K562 (cell line): Measurements from ENCODE around the gene VSIG4.

Source experiments
- CTCF ChIP-seq, 3 experiments: IDR thresholded peaks in 2 of 3; conservative IDR thresholded peaks in 1 of 3; 2 replicates each; pipeline ENCODE4 v1.5.1; 2011 to 2012; ENCODE audit warnings: low read length in 3 of 3, mild to moderate bottlenecking in 3 of 3, control low read depth in 2 of 3, improper control_type of control experiment in 1 of 3, inconsistent platforms in 1 of 3, low read depth in 1 of 3, mixed read lengths in 1 of 3, moderate library complexity in 1 of 3; ENCODE audit not compliant: insufficient read depth in 2 of 3
- HNRNPL ChIP-seq: fragments of 200-400 bp; formaldehyde crosslinking; IDR thresholded peaks from 2 replicates; pipeline ENCODE4 v1.6.1; 2017; ENCODE audit warnings: low read depth, mild to moderate bottlenecking, low read length
- POLR2AphosphoS5 ChIP-seq: IDR thresholded peaks from 2 replicates; pipeline ENCODE4 v1.6.1; 2011; ENCODE audit warnings: mild to moderate bottlenecking, low read depth, low read length, moderate library complexity; ENCODE audit not compliant: control insufficient read depth, insufficient read depth
- SMARCC2 ChIP-seq: fragments of 450-650 bp; IDR thresholded peaks from 2 replicates; pipeline ENCODE4 v1.6.1; 2017; ENCODE audit warnings: antibody characterized with exemption, moderate library complexity, mild to moderate bottlenecking, low read depth
- YY1 ChIP-seq, 3 experiments: IDR thresholded peaks; 2 replicates each; pipeline ENCODE4 v1.6.1; 2011; ENCODE audit warnings: low read length in 2 of 3, mild to moderate bottlenecking in 2 of 3, moderate library complexity in 2 of 3, borderline replicate concordance in 1 of 3, control low read depth in 1 of 3, low read depth in 1 of 3; ENCODE audit not compliant: insufficient read depth in 3 of 3, insufficient replicate concordance in 2 of 3, control insufficient read depth in 1 of 3, insufficient read length in 1 of 3; ENCODE audit errors: extremely low read depth in 1 of 3
- ZNF121 ChIP-seq: sonication (generic); formaldehyde crosslinking; conservative IDR thresholded peaks from 2 replicates; pipeline ENCODE4 v1.8.0; 2022; ENCODE audit warnings: missing genetic modification reagents

DNA sequence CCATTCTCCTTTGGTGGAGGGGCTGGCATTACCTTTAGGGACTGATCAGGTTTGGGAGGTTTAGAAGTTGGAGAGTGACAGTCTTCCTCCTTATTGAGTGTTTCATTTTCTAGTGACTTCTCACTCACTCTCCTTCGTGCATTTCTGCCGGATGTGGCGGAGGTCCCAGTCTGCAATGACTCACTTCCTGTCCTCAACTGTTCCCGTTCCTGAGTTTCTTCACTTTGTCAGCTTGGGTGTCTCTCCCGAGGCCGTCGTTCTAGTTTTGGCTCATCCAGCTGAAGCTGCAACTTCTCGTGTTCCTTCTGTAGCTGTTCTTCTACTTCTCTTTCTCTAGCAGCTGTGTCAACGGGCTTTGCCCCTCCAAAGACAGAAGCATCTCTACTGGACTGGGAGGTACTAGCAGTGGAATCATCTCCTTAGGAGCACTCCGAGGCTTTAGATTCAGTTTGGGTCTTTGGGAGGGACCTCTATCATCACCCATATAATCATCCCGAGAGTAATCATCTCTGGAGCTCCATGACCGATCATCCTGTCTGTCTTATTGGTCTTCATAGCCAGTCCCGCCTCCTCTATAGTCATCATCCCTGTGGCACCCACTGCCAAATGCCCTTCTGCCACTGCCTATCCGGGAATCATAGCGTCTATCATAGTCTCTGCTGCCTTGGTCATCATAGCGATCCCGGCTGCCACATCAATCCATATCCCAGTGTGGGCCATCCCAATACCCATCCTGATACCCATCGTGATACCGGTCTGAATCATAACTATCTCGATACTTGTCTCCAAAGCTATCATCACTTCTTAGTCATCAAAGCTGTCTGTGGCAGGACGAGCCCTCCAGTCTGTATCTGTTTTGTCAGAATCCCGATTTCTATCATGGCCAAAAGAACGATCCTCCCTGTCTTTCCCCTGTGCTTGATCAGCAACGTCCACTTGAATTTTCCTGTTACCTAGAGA lies 35.3 kb upstream of the VSIG4 start:
- TF ChIP-seq CTCF (IDR thresholded peaks at IDR 0.05 in 2 of 3, conservative IDR thresholded peaks at IDR 0.05 in 1 of 3; ENCODE audit: insufficient read depth in 2 of 3, low read depth in 1 of 3, low read length in 3 of 3), result no peak
- no peak for TF ChIP-seq YY1 (IDR thresholded peaks at IDR 0.05; ENCODE audit: borderline replicate concordance in 1 of 3, control insufficient read depth in 1 of 3, extremely low read depth in 1 of 3, insufficient read depth in 3 of 3, insufficient read length in 1 of 3, insufficient replicate concordance in 2 of 3, low read depth in 1 of 3, low read length in 2 of 3)
- no peak for TF ChIP-seq ZNF121 (CRISPR knock-in tag)
- TF ChIP-seq HNRNPL, result no peak
- no peak for TF ChIP-seq POLR2AphosphoS5
- no peak for TF ChIP-seq SMARCC2
